Measurements from ENCODE around the gene PRSS50.

GRCh38 chr3:46710229-46710628 lies 7.4 kb downstream of the PRSS50 start:
- TF ChIP-seq, protein P1, sequence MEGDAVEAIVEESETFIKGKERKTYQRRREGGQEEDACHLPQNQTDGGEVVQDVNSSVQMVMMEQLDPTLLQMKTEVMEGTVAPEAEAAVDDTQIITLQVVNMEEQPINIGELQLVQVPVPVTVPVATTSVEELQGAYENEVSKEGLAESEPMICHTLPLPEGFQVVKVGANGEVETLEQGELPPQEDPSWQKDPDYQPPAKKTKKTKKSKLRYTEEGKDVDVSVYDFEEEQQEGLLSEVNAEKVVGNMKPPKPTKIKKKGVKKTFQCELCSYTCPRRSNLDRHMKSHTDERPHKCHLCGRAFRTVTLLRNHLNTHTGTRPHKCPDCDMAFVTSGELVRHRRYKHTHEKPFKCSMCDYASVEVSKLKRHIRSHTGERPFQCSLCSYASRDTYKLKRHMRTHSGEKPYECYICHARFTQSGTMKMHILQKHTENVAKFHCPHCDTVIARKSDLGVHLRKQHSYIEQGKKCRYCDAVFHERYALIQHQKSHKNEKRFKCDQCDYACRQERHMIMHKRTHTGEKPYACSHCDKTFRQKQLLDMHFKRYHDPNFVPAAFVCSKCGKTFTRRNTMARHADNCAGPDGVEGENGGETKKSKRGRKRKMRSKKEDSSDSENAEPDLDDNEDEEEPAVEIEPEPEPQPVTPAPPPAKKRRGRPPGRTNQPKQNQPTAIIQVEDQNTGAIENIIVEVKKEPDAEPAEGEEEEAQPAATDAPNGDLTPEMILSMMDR (IDR thresholded peaks at IDR 0.05) = no peak
- no peak for TF ChIP-seq POLR2A (IDR thresholded peaks at IDR 0.05)
